PFSK-1 (cell line): ENCODE results near the gene GNAS-AS1. TPM values are rescaled to one million over a fixed set of nuclear protein-coding genes. Genes with fewer than 3 reads are reported as not detected.

Source experiments
- FOXP2 ChIP-seq: optimal IDR thresholded peaks from 2 replicates; pipeline ENCODE3; 2011; ENCODE audit warnings: borderline replicate concordance, control low read depth, inconsistent platforms; ENCODE audit not compliant: insufficient read depth; ENCODE audit errors: extremely low read length, extremely low read depth
- POLR2AphosphoS5 ChIP-seq: IDR thresholded peaks from 2 replicates; pipeline ENCODE4 v1.6.1; 2012; ENCODE audit warnings: low read depth, mild to moderate bottlenecking, control low read depth, low read length, moderate library complexity
- REST ChIP-seq, 2 experiments: IDR thresholded peaks; 2 replicates each; pipeline versions ENCODE4 v1.6.1 to v1.8.0; 2011 to 2012; ENCODE audit warnings: low read depth in 2 of 2, low read length in 2 of 2, control low read depth in 1 of 2, inconsistent platforms in 1 of 2, mild to moderate bottlenecking in 1 of 2, moderate library complexity in 1 of 2; ENCODE audit not compliant: insufficient read depth in 1 of 2
- SIN3A ChIP-seq: IDR thresholded peaks from 2 replicates; pipeline ENCODE4 v1.6.1; 2012; ENCODE audit warnings: mild to moderate bottlenecking, low read length, moderate library complexity, borderline replicate concordance; ENCODE audit not compliant: insufficient read depth
- TAF1 ChIP-seq: IDR thresholded peaks from 2 replicates; pipeline ENCODE4 v1.6.1; 2012; ENCODE audit warnings: low read length, control low read depth, borderline replicate concordance; ENCODE audit not compliant: insufficient read depth
- polyA plus RNA-seq: library from polyadenylated mRNA; unstranded; fragments of >200 nt; gene quantifications from one replicate; pipeline ENCODE4 v1.2.1, GENCODE V29; 2012; ENCODE audit warnings: low read depth, missing spikeins; ENCODE audit not compliant: insufficient read length

The GNAS-AS1 gene
- 0.79 TPM for polyA plus RNA-seq

- TF ChIP-seq TAF1: no peak
- TF ChIP-seq POLR2AphosphoS5: peak; percentile 61; the same call in 1 of the 2 replicates
Measured at GRCh38 chr20:58850693-58851174, at the start of gene GNAS-AS1. TSS of gene GNAS-AS1 (minus strand) at chr20:58850902.

DNA sequence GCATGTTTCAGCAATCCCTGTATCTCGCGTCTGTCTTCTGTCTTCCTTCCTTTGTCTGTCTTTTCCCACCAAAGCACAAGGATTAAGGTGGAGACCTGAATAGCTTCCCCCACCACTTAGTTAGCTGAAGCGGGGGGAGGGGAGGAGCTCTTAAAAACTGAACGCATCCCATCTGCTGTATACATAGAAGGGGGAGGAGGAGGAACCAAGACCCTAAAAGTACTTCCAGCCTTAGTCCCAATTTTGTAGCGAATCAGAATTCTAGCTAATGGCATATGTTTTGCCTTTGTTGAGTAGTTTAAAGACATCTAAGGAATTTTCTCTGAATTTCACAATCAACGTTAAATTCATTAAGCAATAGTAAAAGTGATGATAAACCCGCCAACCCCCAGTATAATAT lies 49.7 kb upstream of the GNAS-AS1 start:
- no peak for TF ChIP-seq POLR2AphosphoS5
- no peak for TF ChIP-seq FOXP2
- no peak for TF ChIP-seq SIN3A
- no peak for TF ChIP-seq REST (IDR thresholded peaks at IDR 0.05; ENCODE audit: insufficient read depth in 1 of 2, low read depth in 2 of 2, low read length in 2 of 2)
- no peak for TF ChIP-seq TAF1

DNA sequence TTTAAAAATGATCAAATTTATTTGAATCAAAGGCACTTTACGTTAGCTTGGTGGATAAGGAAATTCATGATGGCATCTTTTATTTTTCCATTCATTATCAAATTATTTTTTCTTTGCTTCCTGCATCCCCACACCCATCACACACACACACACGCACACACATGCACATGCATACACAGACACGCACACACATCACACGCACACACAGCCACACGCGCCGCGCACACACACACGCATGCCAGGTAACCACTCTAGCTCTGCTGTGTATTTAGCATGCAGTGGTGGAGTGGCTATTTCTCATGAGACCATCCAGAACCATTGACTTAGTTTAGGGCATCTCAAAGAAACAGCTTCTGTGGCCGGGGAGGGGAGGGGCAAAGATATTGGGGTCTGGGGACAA lies 48.8 kb upstream of the GNAS-AS1 start:
- TF ChIP-seq TAF1 (no peak), FOXP2 (no peak), POLR2AphosphoS5 (no peak), SIN3A (no peak), REST (IDR thresholded peaks at IDR 0.05; ENCODE audit: insufficient read depth in 1 of 2, low read depth in 2 of 2, low read length in 2 of 2) (no peak)

- TF ChIP-seq SIN3A (no peak), TAF1 (no peak), POLR2AphosphoS5 (no peak), FOXP2 (no peak), REST (IDR thresholded peaks at IDR 0.05; ENCODE audit: insufficient read depth in 1 of 2, low read depth in 2 of 2, low read length in 2 of 2) (no peak)
Measured at GRCh38 chr20:58898629-58899408, 48.1 kb upstream of the GNAS-AS1 start.

DNA sequence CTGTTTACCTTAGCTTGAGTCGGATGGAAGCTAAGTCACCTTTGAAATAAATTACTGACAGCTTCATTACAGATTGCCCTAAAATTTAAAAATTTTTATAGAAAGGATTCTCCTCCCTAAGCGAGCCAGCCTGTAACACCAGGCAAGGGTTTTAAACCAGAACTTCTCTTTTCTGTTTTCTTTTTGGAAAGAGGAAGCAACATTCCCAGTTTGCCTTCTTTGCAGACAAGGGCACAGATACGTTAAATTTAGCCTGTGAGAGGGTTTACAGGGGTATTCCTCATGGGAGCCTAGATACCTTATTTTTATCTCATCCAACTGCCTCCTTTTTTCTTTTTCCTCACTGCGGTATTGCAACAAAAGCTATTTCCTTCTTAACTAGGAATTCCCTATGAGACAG lies 46.8 kb upstream of the GNAS-AS1 start:
- TF ChIP-seq REST (IDR thresholded peaks at IDR 0.05; ENCODE audit: insufficient read depth in 1 of 2, low read depth in 2 of 2, low read length in 2 of 2) (no peak), SIN3A (no peak), FOXP2 (no peak), POLR2AphosphoS5 (no peak), TAF1 (no peak)
